Activated CD8-positive, alpha-beta memory T cell treated with anti-CD3 and anti-CD28 coated beads for 4 hours (primary cell): Measurements from ENCODE around the gene USP4.

Experiments
- DNase-seq, 2 donors: peaks; one replicate each; pipeline ENCODE4 v3.0.0-alpha.2; 2020; ENCODE audit warnings: low read depth in 2 of 2

Gene USP4

GRCh38 chr3:49296781-49297411 is 43.0 kb downstream of the USP4 start:
- DNase-seq = no peak

- DNase-seq = no peak
Observed at GRCh38 chr3:49295489-49296058, 44.3 kb downstream of the USP4 start.

- DNase-seq = no peak
Observed at GRCh38 chr3:49294343-49294742, 45.5 kb downstream of the USP4 start.

GRCh38 chr3:49283997-49284396 is 55.9 kb downstream of the USP4 start:
- DNase-seq = no peak

GRCh38 chr3:49279376-49279775 is 60.5 kb downstream of the USP4 start:
- no peak for DNase-seq

- no peak for DNase-seq
Observed at GRCh38 chr3:49278548-49278947, 61.3 kb downstream of the USP4 start.

- no peak for DNase-seq
Observed at GRCh38 chr3:49277383-49277775, 62.5 kb downstream of the USP4 start.

- peak; percentile 42 to 44 for DNase-seq
Observed at GRCh38 chr3:49276475-49277382, 63.1 kb downstream of the USP4 start, which contains the start of gene C3orf62. Gene C3orf62, minus strand, starts transcription at chr3:49277232. Its CDS starts 360 bp downstream, at chr3:49276872.

- no peak for DNase-seq
Observed at GRCh38 chr3:49273825-49274532, 65.9 kb downstream of the USP4 start.

- no peak for DNase-seq
Observed at GRCh38 chr3:49271047-49271446, 68.8 kb downstream of the USP4 start.

GRCh38 chr3:49270156-49270500 is 69.7 kb downstream of the USP4 start:
- DNase-seq = no peak

GRCh38 chr3:49269443-49270155 is 70.3 kb downstream of the USP4 start:
- DNase-seq = no peak

GRCh38 chr3:49266410-49267095 is 73.3 kb downstream of the USP4 start:
- DNase-seq = no peak

- DNase-seq = no peak
Observed at GRCh38 chr3:49265661-49266386, 74.0 kb downstream of the USP4 start.

- DNase-seq = no peak
Observed at GRCh38 chr3:49263159-49263889, 76.5 kb downstream of the USP4 start.

GRCh38 chr3:49260806-49261324 is 79.0 kb downstream of the USP4 start:
- DNase-seq = no peak

- DNase-seq = no peak
Observed at GRCh38 chr3:49257187-49257586, 82.7 kb downstream of the USP4 start.

GRCh38 chr3:49255718-49256511 is 83.9 kb downstream of the USP4 start:
- DNase-seq = no peak
